SK-N-SH treated with all-trans-retinoic acid at 6 μM for 48 hours (cell line): ENCODE results near the gene NLGN4X.

ENCODE experiments used
- ATAC-seq: fragments of 200-7000 bp; cut with Tn5 transposase; 3 replicates; pipeline ENCODE4 v1.9.1; 2020; ENCODE audit warnings: mild to moderate bottlenecking, moderate library complexity
- ARNTL ChIP-seq: fragments of 450-650 bp; formaldehyde crosslinking; IDR thresholded peaks from 2 replicates; pipeline ENCODE4 v1.5.0; 2020; ENCODE audit warnings: low read depth, mild to moderate bottlenecking, moderate library complexity, borderline replicate concordance
- CSDC2 ChIP-seq: fragments of 250-450 bp; sonication (Bioruptor Pico); IDR thresholded peaks from 2 replicates; pipeline ENCODE4 v1.5.0; 2020; ENCODE audit warnings: mild to moderate bottlenecking, moderate library complexity
- ESRRG ChIP-seq: fragments of 250-450 bp; sonication (Bioruptor Pico); IDR thresholded peaks from 2 replicates; pipeline ENCODE4 v1.6.1; 2021; ENCODE audit warnings: mild to moderate bottlenecking
- GLIS3 ChIP-seq: fragments of 250-450 bp; sonication (Bioruptor Pico); IDR thresholded peaks from 2 replicates; pipeline ENCODE4 v1.5.0; 2020; ENCODE audit warnings: mild to moderate bottlenecking, moderate library complexity
- OSR1 ChIP-seq: fragments of 250-450 bp; sonication (Bioruptor Pico); IDR thresholded peaks from 2 replicates; pipeline ENCODE4 v1.8.0; 2022; ENCODE audit warnings: moderate library complexity, mild to moderate bottlenecking, inconsistent platforms
- PPARA ChIP-seq: fragments of 250-450 bp; sonication (Bioruptor Pico); IDR thresholded peaks from 2 replicates; pipeline ENCODE4 v1.5.0; 2020; ENCODE audit warnings: mild to moderate bottlenecking, borderline replicate concordance
- TCF4 ChIP-seq: fragments of 250-450 bp; sonication (Bioruptor Pico); IDR thresholded peaks from 2 replicates; pipeline ENCODE4 v1.8.0; 2021; ENCODE audit warnings: mild to moderate bottlenecking, moderate library complexity, borderline replicate concordance
- TOX ChIP-seq: fragments of 250-450 bp; sonication (Bioruptor Pico); IDR thresholded peaks from 2 replicates; pipeline ENCODE4 v1.8.0; 2021; ENCODE audit warnings: mild to moderate bottlenecking, moderate library complexity, borderline replicate concordance
- ZC3H10 ChIP-seq: fragments of 250-450 bp; sonication (Bioruptor Pico); IDR thresholded peaks from 2 replicates; pipeline ENCODE4 v1.5.1; 2021; ENCODE audit warnings: mild to moderate bottlenecking, moderate library complexity
- ZFP30 ChIP-seq: fragments of 450-650 bp; formaldehyde crosslinking; IDR thresholded peaks from 2 replicates; pipeline ENCODE4 v1.5.0; 2022; ENCODE audit warnings: mild to moderate bottlenecking, moderate library complexity
- ZNF565 ChIP-seq: fragments of 450-650 bp; formaldehyde crosslinking; conservative IDR thresholded peaks from 2 replicates; pipeline ENCODE4 v1.5.0; 2020; ENCODE audit warnings: low read depth, mild to moderate bottlenecking, moderate library complexity
- ZNF70 ChIP-seq: fragments of 450-650 bp; formaldehyde crosslinking; IDR thresholded peaks from 2 replicates; pipeline ENCODE4 v1.5.0; 2020; ENCODE audit warnings: mild to moderate bottlenecking, moderate library complexity
- ZNF8 ChIP-seq: fragments of 450-650 bp; formaldehyde crosslinking; IDR thresholded peaks from 2 replicates; pipeline ENCODE4 v1.5.0; 2020; ENCODE audit warnings: mild to moderate bottlenecking, moderate library complexity
- TF ChIP-seq, protein P1 (sequence below): fragments of 250-450 bp; sonication (Bioruptor Pico); IDR thresholded peaks from 2 replicates; pipeline ENCODE4 v1.5.0; 2020; ENCODE audit warnings: mild to moderate bottlenecking, moderate library complexity
- TF ChIP-seq, protein P2 (sequence below): fragments of 250-450 bp; sonication (Bioruptor Pico); IDR thresholded peaks from 2 replicates; pipeline ENCODE4 v1.8.0; 2020; ENCODE audit warnings: mild to moderate bottlenecking, moderate library complexity, borderline replicate concordance
- TF ChIP-seq, protein P3 (sequence below): fragments of 250-450 bp; sonication (Bioruptor Pico); IDR thresholded peaks from 2 replicates; pipeline ENCODE4 v1.8.0; 2021; ENCODE audit warnings: low read depth, mild to moderate bottlenecking, moderate library complexity, borderline replicate concordance

Gene NLGN4X

DNA sequence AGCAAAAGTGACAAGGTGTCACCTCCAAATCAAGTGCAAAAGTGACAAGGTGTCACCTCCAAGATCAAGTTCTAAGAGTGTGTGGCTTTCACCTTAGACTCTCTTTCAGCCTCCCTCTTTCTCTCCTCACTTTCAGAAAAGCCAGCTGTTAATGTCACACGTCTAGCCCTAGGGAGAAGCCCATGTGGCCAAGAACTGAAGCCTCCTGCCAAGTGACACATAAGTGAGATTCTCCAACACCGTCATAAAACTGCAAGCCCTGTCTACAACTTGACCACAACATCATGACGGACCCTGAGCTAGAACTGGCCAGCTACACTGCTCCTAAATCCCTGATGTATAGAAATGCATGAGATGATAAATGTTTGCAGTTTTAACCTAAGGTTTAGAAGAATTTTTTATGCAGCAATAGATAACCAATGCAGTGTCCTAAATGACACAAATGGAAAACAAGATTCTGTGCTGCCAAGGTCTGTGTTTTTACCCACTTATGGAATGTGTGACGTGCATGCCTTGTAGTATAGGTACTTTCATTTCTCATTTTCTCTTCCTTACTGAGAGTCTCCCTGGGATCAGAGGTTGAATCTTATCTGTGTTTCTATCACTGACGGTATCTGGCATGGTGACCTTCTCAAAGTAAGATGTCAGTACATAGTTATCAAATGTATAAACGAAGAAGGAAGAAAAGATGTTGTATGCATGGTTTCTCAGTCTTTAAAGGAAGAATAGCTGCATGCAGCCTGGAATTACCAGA lies 25.0 kb downstream of the NLGN4X start:
- no peak for TF ChIP-seq ARNTL
- TF ChIP-seq CSDC2 (CRISPR knock-in tag) = no peak
- TF ChIP-seq, protein P1, sequence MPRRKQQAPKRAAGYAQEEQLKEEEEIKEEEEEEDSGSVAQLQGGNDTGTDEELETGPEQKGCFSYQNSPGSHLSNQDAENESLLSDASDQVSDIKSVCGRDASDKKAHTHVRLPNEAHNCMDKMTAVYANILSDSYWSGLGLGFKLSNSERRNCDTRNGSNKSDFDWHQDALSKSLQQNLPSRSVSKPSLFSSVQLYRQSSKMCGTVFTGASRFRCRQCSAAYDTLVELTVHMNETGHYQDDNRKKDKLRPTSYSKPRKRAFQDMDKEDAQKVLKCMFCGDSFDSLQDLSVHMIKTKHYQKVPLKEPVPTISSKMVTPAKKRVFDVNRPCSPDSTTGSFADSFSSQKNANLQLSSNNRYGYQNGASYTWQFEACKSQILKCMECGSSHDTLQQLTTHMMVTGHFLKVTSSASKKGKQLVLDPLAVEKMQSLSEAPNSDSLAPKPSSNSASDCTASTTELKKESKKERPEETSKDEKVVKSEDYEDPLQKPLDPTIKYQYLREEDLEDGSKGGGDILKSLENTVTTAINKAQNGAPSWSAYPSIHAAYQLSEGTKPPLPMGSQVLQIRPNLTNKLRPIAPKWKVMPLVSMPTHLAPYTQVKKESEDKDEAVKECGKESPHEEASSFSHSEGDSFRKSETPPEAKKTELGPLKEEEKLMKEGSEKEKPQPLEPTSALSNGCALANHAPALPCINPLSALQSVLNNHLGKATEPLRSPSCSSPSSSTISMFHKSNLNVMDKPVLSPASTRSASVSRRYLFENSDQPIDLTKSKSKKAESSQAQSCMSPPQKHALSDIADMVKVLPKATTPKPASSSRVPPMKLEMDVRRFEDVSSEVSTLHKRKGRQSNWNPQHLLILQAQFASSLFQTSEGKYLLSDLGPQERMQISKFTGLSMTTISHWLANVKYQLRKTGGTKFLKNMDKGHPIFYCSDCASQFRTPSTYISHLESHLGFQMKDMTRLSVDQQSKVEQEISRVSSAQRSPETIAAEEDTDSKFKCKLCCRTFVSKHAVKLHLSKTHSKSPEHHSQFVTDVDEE = no peak
- TF ChIP-seq ZNF70 (CRISPR knock-in tag) = no peak
- TF ChIP-seq ZNF8 (CRISPR knock-in tag) = no peak
- TF ChIP-seq, protein P2, sequence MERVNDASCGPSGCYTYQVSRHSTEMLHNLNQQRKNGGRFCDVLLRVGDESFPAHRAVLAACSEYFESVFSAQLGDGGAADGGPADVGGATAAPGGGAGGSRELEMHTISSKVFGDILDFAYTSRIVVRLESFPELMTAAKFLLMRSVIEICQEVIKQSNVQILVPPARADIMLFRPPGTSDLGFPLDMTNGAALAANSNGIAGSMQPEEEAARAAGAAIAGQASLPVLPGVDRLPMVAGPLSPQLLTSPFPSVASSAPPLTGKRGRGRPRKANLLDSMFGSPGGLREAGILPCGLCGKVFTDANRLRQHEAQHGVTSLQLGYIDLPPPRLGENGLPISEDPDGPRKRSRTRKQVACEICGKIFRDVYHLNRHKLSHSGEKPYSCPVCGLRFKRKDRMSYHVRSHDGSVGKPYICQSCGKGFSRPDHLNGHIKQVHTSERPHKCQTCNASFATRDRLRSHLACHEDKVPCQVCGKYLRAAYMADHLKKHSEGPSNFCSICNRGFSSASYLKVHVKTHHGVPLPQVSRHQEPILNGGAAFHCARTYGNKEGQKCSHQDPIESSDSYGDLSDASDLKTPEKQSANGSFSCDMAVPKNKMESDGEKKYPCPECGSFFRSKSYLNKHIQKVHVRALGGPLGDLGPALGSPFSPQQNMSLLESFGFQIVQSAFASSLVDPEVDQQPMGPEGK (CRISPR knock-in tag) = no peak
- no peak for TF ChIP-seq ZC3H10 (CRISPR knock-in tag)
- no peak for TF ChIP-seq ZNF565 (CRISPR knock-in tag)
- no peak for TF ChIP-seq ESRRG (CRISPR knock-in tag)
- TF ChIP-seq PPARA = no peak
- TF ChIP-seq TOX = no peak
- ATAC-seq = no peak

DNA sequence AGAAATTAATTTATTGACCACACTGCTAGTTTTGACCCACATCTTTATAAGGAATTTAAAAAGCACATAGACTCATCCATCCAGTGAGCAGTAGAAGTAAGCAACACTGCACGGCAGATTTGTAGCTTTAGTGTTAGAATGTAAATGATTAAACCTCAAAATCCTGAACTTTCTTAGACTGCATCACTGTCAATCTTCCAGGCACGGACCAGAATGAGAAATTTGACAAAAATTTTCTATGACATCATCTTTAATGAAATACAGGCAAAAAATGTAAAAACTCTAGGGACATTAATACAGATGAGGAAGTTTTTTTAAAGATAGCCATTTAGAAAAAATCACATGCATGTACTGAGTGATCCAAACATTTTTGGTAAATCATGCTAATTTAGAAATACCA lies 29.2 kb downstream of the NLGN4X start:
- TF ChIP-seq ZNF70 (CRISPR knock-in tag) (no peak), CSDC2 (CRISPR knock-in tag) (no peak), PPARA (no peak)
- no peak for ATAC-seq

DNA sequence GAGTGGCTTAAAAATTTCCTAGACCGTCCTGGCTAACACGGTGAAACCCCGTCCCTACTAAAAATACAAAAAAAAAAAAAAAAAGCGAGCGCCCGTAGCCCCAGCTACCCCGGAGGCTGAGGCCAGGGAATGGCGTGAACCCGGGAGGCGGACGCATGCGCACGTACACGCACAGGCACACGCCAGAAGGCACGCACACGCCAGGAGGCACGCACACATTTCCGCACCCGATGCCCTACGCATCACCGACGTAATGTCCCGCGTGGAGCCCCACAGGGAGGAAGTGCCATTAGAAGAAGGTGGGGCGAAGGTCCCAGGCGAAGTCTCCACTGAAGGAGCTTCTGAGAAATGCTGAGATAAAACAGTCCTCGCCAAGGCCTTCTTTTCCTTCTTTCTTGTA lies 41.4 kb downstream of the NLGN4X start:
- TF ChIP-seq ZC3H10 (CRISPR knock-in tag) = no peak
- no peak for TF ChIP-seq TCF4 (CRISPR knock-in tag)
- TF ChIP-seq ZFP30 (CRISPR knock-in tag) = no peak
- TF ChIP-seq, protein P1 = no peak
- no peak for TF ChIP-seq GLIS3 (CRISPR knock-in tag)
- TF ChIP-seq, protein P2 (CRISPR knock-in tag) = no peak
- no peak for TF ChIP-seq ESRRG (CRISPR knock-in tag)
- TF ChIP-seq ZNF70 (CRISPR knock-in tag) = no peak
- TF ChIP-seq CSDC2 (CRISPR knock-in tag) = no peak
- TF ChIP-seq, protein P3, sequence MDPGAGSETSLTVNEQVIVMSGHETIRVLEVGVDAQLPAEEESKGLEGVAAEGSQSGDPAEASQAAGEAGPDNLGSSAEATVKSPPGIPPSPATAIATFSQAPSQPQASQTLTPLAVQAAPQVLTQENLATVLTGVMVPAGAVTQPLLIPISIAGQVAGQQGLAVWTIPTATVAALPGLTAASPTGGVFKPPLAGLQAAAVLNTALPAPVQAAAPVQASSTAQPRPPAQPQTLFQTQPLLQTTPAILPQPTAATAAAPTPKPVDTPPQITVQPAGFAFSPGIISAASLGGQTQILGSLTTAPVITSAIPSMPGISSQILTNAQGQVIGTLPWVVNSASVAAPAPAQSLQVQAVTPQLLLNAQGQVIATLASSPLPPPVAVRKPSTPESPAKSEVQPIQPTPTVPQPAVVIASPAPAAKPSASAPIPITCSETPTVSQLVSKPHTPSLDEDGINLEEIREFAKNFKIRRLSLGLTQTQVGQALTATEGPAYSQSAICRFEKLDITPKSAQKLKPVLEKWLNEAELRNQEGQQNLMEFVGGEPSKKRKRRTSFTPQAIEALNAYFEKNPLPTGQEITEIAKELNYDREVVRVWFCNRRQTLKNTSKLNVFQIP = no peak
- TF ChIP-seq PPARA = no peak
- TF ChIP-seq ZNF8 (CRISPR knock-in tag) = no peak
- no peak for TF ChIP-seq OSR1 (CRISPR knock-in tag)
- no peak for ATAC-seq
